GM12874 (cell line): ENCODE data around the gene RUNX1.

ENCODE experiments used
- TF ChIP-seq, protein P1 (sequence below): IDR thresholded peaks from 2 replicates; pipeline ENCODE4 v1.5.1; 2011; ENCODE audit warnings: low read depth, mild to moderate bottlenecking, control low read depth, low read length, moderate library complexity; ENCODE audit not compliant: insufficient read depth

RUNX1 gene

DNA sequence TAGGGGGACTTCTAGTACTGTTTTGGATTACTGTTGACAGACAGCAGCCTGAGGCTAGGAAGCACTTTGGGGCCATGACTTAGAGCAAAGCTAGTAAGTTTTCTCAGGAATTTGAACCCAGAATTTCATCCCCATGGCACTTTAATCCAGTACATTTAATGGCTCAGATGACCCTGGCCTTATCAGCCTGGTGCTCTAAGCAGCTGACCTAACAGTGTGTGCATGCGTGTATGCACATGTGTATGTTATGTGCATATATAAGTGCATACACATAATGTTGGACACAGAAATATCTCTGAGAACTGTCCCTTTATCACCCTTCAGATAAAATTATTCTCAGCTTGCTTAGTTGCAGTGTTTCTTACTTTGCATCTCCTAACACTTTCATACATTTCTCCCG lies 265.3 kb downstream of the RUNX1 start:
- TF ChIP-seq, protein P1, sequence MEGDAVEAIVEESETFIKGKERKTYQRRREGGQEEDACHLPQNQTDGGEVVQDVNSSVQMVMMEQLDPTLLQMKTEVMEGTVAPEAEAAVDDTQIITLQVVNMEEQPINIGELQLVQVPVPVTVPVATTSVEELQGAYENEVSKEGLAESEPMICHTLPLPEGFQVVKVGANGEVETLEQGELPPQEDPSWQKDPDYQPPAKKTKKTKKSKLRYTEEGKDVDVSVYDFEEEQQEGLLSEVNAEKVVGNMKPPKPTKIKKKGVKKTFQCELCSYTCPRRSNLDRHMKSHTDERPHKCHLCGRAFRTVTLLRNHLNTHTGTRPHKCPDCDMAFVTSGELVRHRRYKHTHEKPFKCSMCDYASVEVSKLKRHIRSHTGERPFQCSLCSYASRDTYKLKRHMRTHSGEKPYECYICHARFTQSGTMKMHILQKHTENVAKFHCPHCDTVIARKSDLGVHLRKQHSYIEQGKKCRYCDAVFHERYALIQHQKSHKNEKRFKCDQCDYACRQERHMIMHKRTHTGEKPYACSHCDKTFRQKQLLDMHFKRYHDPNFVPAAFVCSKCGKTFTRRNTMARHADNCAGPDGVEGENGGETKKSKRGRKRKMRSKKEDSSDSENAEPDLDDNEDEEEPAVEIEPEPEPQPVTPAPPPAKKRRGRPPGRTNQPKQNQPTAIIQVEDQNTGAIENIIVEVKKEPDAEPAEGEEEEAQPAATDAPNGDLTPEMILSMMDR = no peak

DNA sequence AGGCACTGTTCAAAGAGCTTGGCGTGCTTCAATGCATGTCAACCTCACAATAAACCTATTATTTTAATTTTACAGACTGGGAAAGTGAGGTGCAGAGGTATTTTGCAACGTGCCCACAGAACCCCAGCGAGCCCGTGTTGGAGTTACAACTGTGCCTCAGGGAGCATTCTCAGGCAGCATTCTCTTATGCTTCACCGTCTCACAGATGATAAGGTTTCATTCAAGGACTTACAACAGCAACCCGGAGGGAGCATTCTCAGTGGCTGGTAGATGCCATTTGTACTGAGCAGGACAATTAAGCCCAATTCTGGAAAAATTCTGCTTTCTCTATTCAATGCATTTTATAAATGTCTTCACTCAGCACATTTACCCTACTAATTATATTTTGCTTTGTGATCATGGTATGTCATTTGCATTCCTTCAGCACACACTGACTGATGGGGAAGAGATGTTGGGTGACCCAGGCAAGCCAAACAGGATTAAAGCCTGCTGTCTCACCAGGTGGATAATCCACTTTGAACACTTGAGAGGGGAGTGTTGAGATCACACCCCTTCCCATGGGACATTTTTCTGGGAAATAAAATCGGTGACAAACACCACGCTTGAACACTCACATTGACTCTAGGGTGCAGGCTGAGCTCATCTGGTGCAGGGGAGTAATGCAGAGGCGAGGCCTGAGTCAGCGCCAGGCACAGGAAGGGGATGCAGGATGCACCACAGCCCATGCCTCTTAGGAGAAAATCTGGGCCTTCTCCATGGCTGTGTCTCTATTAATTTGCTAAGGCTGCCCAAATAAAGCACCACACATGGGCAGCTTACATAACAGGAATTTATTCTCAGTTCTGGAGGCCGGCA lies 266.4 kb downstream of the RUNX1 start:
- TF ChIP-seq, protein P1 = no peak

DNA sequence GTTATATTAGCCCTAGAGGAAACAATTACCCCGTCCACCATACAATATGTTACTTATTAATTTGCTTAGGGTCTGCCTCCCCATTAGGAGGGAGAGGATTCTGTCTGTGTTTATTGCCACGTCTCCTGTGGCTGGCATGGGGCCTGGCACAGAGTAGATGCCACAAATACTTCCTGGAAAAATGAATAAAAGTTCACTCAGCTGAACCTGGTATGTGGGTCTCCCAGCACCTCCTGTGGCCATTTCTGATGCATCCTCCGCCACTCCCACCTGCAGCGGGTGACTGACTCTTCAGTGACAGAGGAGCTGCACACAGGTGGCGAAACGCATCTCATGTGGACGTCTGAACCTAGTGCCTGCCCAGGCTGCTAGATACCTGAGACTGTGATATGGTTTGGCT lies 267.6 kb downstream of the RUNX1 start:
- TF ChIP-seq, protein P1 = no peak

DNA sequence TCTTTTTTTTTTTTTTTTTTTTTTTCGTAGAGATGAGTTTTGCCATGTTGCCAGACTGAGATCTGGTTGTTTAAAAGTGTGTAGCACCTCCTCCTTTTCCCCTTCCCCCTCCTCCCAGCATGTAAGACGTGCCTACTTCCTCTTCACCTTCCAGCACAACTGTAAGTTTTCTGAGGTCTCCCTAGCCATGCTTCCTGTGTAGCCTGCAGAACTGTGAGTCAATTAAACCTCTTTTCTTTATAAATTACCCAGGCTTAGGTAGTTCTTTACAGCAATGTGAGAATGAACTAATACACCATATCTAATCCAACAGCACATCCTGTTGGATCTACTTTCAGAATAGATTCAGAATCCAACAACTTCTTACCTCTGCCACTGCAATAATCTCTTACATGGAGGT lies 269.2 kb downstream of the RUNX1 start:
- TF ChIP-seq, protein P1 = no peak

DNA sequence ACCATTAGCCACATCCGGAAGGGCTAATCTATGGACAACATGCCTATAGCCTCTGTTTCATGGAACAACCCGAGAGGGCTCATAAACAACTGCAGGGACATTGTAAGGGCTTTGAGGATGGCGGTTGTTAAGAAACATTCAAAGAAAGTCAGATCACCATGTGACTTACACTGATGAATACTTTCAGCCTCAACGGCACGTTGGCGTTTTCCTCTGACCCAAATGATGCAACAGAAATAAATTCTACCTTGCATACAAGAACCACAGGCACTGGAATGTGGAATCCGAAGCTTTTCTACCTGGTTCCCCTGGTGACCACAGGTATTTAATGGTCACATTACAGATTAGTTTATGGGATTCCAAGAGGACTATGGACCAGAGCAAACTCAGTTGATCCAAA lies 273.3 kb downstream of the RUNX1 start:
- TF ChIP-seq, protein P1 = no peak

DNA sequence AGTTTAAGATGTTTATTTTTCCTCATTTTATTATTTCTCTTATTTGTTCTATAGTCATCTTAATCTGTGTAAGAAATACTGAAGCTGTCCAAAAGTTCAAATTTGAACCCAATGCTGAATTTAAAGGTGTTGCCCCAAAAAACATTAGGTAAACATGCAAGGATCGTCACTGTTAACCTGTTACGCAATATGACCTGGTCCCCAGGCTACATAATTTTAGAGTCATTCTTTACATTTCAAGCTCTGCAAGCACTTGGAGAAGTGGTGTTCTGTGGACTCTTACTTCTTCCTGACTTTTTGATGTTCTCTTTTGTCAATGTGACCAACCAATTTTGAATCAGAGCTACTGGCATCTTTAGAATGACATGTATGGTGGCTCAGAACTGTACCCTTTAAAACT lies 274.4 kb downstream of the RUNX1 start:
- TF ChIP-seq, protein P1 = no peak

DNA sequence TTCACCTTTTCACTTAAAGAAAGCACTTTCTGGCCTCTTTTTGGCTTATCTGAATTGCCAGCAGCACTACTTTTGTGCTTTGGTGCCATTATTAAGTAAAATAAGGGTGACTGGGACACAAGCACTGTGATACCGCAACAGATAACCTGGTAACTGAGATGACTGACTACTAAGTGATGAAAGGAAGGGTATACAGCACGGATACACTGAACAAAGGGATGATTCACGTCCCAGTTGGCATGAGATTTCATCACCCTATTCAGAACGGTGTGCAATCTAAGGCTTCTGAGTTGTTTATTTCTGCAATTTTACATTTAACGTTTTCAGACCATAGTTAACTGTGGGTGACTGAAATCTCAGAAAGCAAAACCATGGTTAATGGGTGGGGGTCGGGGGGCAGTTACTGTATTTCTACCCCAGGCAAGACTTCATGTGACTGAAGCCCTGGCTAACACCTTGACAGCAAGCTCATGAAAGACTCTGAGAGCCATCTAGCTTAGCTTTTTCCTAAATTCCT lies 277.5 kb downstream of the RUNX1 start:
- TF ChIP-seq, protein P1 = no peak
